Measurements from ENCODE around the gene TNFRSF25.
"Not testable (repeated sequence)": the region's sequence is repeated elsewhere in the genome, so short reads cannot be mapped to it uniquely, and the experiment has no call there.

DNA sequence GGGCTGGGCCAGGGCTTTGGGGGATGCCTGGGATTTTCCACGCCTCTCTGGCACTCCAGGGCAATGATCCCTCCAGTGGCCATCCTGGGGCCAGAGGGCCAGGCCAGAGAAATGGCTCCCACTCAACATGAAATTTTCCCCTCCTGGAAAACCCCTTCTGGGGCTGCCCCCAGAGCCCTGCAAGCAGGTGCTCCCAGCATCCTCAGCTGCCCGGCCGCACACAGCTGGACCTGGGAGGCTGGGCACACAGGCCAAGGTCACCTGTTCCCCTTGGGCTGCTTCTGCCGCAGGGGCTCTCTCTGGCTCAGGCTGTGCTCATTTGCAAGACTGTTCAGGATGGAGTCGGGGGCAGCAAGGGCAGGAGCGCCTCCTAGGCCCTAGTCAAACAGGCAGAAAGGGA, 37.5 kb downstream of the TNFRSF25 start:
- TF ChIP-seq CTCF (conservative IDR thresholded peaks at IDR 0.05 in 1 of 2, IDR thresholded peaks at IDR 0.05 in 1 of 2; ENCODE audit: extremely low read depth in 1 of 2, insufficient read depth in 1 of 2, low read depth in 1 of 2, low read length in 2 of 2); EZH2 (IDR thresholded peaks at IDR 0.05; ENCODE audit: borderline replicate concordance, low read length): not testable (repeated sequence)
